ENCODE results near the gene SSH2. TPM values are rescaled to one million over a fixed set of nuclear protein-coding genes. Genes with fewer than 3 reads are reported as not detected.
"Not testable (repeated sequence)": the region's sequence is repeated elsewhere in the genome, so short reads cannot be mapped to it uniquely, and the experiment has no call there.

SSH2 gene
- total RNA-seq, 1 experiment from 2014 or later = 2.8 TPM

- Histone ChIP-seq H3K9me3 (peaks cover 11% of the 10 kb centered on the region), H3K4me3 (no peak overlapping the region), H3K27me3 (no peaks in the 10 kb centered on the region), H3K36me3 (peaks cover 4% of the 10 kb centered on the region; the same call in 1 of the 2 replicates)
- no peak for DNase-seq
These were observed 24.2 kb downstream of the SSH2 start for GRCh38 chr17:29905879-29906167.

DNA sequence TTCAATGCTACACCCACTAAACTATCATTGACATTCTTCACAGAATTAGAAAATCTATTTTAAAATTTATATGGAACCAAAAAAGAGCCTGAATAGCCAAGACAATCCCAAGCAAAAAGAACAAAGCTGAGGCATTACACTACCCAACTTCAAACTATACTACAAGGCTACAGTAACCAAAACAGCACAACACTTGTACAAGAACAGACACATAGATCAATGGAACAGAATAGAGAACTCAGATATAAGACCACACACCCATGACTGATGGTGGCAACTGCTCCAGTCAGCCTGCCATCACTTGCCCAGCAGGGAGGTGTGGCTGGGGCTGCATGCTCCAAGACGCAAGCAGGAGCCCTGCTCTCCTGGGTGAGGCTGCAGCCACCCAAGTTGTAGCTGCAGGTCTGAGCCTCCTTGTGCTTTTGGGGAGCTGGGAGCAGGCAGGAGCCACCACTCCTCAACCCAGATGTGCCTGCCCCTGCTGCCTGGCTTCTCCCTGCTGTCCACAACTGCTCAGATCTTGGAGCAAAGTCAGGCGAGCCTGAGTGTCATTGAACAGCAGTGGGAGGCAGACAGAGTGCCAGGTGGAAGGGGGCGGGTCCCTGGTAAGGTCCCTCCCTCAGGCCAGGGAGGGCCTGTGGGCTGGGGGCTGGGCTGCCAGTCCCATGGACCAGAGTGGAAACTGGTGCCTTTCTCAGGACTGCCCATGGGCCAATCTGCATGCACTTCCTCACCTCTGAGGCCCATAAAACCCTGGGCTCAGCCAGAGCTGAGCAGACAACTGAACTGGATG is 24.7 kb downstream of the SSH2 start:
- Histone ChIP-seq H3K36me3 (peaks cover 4% of the 10 kb centered on the region; the same call in 1 of the 2 replicates), H3K9me3 (peaks cover 11% of the 10 kb centered on the region)
- DNase-seq = no peak

DNA sequence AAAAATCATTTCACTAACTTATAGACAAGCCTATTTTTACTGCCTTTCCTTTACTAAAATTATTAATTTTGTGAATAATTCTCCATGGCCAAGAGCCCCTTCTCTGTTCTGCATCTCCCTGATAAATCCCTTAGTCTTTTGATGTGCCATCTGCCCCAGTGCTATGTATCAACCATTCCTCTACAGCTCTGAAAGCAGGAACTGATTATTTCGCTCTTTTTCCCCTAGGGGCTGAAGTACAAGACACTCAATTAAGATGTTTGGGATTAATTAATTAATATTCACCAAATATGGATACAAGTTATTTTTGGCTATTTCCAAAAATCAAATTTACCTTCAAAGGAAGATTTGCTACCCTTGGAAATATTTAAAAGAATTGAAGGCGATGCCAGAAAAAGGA is 26.6 kb downstream of the SSH2 start:
- Histone ChIP-seq H3K27me3 (no peaks in the 10 kb centered on the region), H3K36me3 (peaks cover 4% of the 10 kb centered on the region; the same call in 1 of the 2 replicates), H3K9me3 (peaks cover 11% of the 10 kb centered on the region), H3K4me3 (no peak overlapping the region)
- DNase-seq = no peak

More for the DNA sequence above, 24.7 kb downstream of the SSH2 start:
- H3K4me3 ChIP-seq = no peak overlapping the region
- no peaks in the 10 kb centered on the region for H3K27me3 ChIP-seq

- not testable (repeated sequence) for DNase-seq, H3K4me3 ChIP-seq, H3K36me3 ChIP-seq, H3K27me3 ChIP-seq, H3K9me3 ChIP-seq
These were observed 32.9 kb downstream of the SSH2 start for GRCh38 chr17:29897136-29897535.

GRCh38 chr17:29892201-29892600 is 37.8 kb downstream of the SSH2 start:
- Histone ChIP-seq H3K4me3 (no peak overlapping the region), H3K36me3 (no peaks in the 10 kb centered on the region; the same call in 1 of the 2 replicates), H3K9me3 (peaks cover 6% of the 10 kb centered on the region; the same call in 1 of the 2 replicates), H3K27me3 (no peaks in the 10 kb centered on the region)
- no peak for DNase-seq

GRCh38 chr17:29891131-29891530 is 38.9 kb downstream of the SSH2 start:
- no peak for DNase-seq
- H3K27me3 ChIP-seq = no peaks in the 10 kb centered on the region
- no peaks in the 10 kb centered on the region; the same call in 1 of the 2 replicates for H3K36me3 ChIP-seq
- peaks cover 6% of the 10 kb centered on the region; the same call in 1 of the 2 replicates for H3K9me3 ChIP-seq
- H3K4me3 ChIP-seq = no peak overlapping the region

- Histone ChIP-seq H3K27me3 (no peaks in the 10 kb centered on the region), H3K9me3 (no peaks in the 10 kb centered on the region), H3K36me3 (no peaks in the 10 kb centered on the region; the same call in 1 of the 2 replicates), H3K4me3 (no peak overlapping the region)
- no peak for DNase-seq
These were observed 44.9 kb downstream of the SSH2 start for GRCh38 chr17:29885031-29885640.

DNA sequence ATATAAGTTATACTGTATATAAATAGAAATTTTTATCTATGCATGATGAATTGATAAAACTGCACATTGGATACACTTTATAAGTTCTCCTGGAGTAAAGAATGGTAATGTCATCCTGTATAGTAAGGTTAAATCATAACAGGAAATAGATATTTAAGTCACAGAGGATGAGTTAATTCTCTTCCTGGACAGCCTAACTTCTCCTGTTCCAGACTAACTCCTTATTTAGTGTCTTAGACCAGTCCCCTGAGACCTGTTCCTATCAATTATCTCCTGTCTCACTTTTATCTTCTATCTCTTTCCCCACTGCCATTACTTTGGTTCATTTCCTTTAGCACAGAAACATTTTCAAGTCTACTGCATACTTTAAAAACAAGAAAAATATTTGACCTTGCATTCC is 46.5 kb downstream of the SSH2 start:
- Histone ChIP-seq H3K9me3 (no peaks in the 10 kb centered on the region), H3K4me3 (no peak overlapping the region), H3K27me3 (no peaks in the 10 kb centered on the region), H3K36me3 (no peaks in the 10 kb centered on the region; the same call in 1 of the 2 replicates)
- DNase-seq = no peak

DNA sequence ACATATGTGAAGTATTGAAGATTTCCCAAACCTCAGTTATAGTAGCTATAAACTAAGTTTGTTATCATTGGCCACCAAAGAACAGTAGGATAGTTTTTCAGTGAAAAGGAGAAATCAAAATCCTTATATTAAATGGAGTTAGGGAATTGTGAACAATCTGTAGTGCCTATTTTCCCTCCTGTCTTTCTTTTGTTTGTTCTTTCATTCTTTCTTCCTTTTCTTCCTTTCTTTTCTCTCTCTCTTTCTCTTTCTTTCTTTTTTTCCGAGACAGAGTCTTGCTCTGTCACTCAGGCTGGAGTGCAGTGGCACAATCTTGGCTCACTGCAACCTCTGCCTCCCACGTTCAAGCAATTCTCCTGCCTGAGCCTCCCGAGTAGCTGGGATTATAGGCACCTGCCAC is 48.8 kb downstream of the SSH2 start:
- Histone ChIP-seq H3K36me3 (no peaks in the 10 kb centered on the region; the same call in 1 of the 2 replicates), H3K27me3 (no peaks in the 10 kb centered on the region), H3K9me3 (no peaks in the 10 kb centered on the region), H3K4me3 (no peak overlapping the region)
- DNase-seq = no peak

DNA sequence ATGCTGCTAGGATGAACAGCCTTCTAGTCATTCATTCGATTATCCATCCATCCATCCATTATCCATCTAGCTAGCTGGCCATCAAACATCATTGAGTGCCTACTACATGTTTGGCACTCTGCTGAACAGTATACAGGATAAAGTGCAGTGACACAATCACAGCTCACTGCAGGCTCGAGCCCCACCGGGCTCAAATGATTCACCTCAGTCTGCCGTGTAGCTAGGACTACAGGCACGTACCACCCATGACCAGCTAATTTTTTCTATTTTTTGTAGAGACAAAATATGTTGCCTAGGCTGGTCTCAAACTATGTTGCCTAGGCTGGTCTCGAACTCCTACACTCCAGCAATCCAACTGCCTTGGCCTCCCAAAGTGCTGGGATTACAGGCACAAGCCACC is 50.0 kb downstream of the SSH2 start:
- DNase-seq = no peak
- H3K27me3 ChIP-seq = no peaks in the 10 kb centered on the region

DNA sequence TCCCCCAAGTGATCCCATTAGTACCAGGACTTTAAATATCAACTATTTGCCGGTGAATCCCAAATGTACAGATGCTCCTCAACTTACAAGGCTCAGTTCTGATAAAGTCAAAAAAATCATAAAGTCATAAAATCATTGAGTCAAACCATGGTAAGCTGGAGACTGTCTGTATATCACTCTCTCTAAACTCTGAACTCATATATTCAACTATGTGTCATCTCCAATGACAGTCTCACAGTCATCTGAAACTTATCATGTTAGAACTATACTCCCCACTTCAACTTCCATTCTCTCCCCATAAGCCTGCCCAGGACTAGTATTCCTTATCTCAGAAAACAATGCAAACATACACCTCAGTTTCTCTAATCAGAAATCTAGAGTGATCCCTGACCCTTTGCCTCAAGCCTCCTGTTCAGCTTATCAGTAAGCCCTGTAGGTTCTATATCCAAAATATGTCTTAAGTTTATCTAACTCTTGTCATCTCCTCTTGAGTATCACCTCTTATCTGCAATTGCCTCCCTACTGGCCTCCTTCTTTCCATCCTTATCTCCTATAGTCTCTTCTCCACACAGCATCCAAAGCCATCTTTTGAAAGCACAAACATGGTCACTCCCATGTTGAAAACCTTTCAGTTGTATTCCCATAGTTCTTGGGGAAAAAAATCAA is 55.0 kb downstream of the SSH2 start:
- no peaks in the 10 kb centered on the region for H3K36me3 ChIP-seq
- no peak for DNase-seq
- H3K4me3 ChIP-seq = no peak overlapping the region
- no peaks in the 10 kb centered on the region for H3K9me3 ChIP-seq
- no peaks in the 10 kb centered on the region for H3K27me3 ChIP-seq

More for the DNA sequence above, 50.0 kb downstream of the SSH2 start:
- Histone ChIP-seq H3K4me3 (no peak overlapping the region), H3K9me3 (no peaks in the 10 kb centered on the region), H3K36me3 (no peaks in the 10 kb centered on the region; the same call in 1 of the 2 replicates)

DNA sequence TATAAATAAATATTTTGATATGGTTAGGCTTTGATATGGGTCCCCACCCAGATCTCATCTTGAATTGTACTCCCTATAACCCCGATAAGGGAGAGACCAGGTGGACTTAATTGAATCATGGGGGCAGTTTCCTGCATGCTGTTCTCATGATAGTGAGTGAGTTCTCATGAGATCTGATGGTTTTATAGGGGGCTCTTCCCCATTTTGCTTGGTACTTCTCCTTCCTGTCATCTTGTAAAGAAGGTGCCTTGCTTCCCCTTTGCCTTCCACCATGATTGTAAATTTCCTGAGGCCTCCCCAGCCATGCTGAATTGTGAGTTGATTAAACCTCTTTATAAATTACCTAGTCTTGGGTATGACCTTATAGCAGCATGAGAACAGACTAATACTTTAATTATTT is 55.7 kb downstream of the SSH2 start:
- DNase-seq, H3K9me3 ChIP-seq, H3K27me3 ChIP-seq, H3K36me3 ChIP-seq, H3K4me3 ChIP-seq: not testable (repeated sequence)

DNA sequence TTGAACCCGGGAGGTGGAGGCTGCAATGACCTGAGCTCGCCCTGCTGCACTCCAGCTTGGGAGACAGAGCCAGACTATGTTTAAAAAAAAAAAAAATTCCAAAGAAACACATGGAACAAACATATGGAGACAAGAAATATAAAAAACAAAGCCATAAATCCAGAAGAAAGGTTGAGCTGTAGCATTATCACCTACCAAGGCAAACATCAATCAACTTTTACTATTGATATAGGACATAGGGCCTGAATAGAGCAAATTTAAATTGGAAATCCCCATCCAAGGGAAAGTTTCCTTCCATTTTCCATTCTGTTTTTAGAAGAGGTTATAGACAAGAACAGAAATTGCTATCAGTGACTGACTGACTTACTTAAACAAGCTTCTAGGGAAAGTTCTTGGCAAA is 56.6 kb downstream of the SSH2 start:
- Histone ChIP-seq H3K9me3 (no peaks in the 10 kb centered on the region), H3K36me3 (no peaks in the 10 kb centered on the region), H3K4me3 (no peak overlapping the region), H3K27me3 (no peaks in the 10 kb centered on the region)
- no peak for DNase-seq

DNA sequence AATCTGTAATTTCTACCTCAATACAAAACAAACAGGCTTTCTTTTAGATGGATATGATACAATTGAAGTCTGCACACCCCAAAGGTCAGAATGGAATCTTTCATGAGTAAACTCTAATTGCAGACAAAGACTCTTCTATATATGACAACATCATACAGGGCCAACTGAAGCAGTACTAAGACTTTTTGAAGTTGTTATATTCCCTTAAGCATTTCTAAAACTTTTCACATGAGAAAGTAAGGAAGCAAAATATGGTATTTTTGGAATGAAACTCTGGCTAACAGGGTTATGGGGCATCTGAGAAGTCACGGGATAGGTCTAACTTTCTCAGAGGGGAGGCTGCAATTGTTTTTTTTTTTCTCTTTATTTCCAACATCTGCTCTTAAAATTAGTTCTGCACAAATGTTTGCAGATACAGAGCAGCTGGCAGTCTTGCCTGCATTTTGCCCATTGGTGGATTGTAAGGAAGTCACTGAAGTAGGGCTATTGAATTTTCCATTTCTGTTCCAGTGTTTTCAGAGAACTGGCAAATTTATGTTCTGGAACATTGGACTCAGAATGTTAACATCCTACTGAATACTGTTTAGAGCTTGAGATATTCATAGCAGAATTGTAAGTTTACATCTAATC is 59.1 kb downstream of the SSH2 start:
- DNase-seq = no peak
- H3K4me3 ChIP-seq = no peak overlapping the region
- no peaks in the 10 kb centered on the region for H3K27me3 ChIP-seq
- no peaks in the 10 kb centered on the region for H3K36me3 ChIP-seq
- no peaks in the 10 kb centered on the region for H3K9me3 ChIP-seq

DNA sequence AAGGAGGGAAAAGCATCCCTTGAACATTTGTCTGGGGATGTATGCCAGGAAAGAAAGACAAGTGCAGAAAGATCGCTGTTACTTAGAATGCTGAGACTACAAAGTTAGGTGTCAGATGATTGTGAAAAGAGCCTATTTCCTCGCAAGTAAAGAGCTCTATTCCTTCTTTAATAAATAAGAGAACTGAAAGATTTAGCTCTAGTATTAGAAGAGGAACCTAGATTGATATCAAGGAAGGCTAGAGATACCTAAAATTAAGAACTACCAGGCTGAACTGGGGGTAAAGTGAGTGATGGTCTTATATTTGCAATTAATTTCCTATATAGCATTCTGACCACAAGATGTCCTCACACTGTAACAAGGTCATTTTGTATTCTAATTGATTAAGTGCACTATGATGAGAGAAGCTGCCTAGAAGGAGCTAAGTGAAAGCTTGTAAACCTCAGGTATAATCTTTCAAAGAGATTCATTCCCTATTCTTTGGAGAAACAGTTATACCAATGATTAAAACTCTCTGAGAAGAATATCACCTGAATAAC is 62.3 kb downstream of the SSH2 start:
- no peaks in the 10 kb centered on the region for H3K27me3 ChIP-seq

GRCh38 chr17:29866746-29867404 is 63.2 kb downstream of the SSH2 start:
- no peaks in the 10 kb centered on the region for H3K9me3 ChIP-seq
- DNase-seq = no peak
- no peaks in the 10 kb centered on the region for H3K36me3 ChIP-seq
- H3K27me3 ChIP-seq = no peaks in the 10 kb centered on the region
- H3K4me3 ChIP-seq = no peak overlapping the region

More for the DNA sequence above, 62.3 kb downstream of the SSH2 start:
- no peaks in the 10 kb centered on the region for H3K9me3 ChIP-seq
- no peak for DNase-seq
- no peaks in the 10 kb centered on the region for H3K36me3 ChIP-seq
- no peak overlapping the region for H3K4me3 ChIP-seq

Data from MG63 (cell line).